Hepatocyte (in vitro differentiated cells): ENCODE measurements around the gene SLC15A3.

Experiments used
- EZH2phosphoT487 ChIP-seq: fragments of 200-600 bp; sonication (generic); IDR thresholded peaks from one replicate; pipeline ENCODE4 v1.6.1; 2018; ENCODE audit warnings: antibody characterized with exemption, mild to moderate bottlenecking, low read depth, moderate library complexity; ENCODE audit not compliant: unreplicated experiment, severe bottlenecking
- TF ChIP-seq, protein P1 (sequence below): fragments of 200-600 bp; sonication (generic); IDR thresholded peaks from 2 replicates; pipeline ENCODE4 v1.5.1; 2016; ENCODE audit warnings: antibody characterized with exemption, mild to moderate bottlenecking; ENCODE audit not compliant: poor library complexity

DNA sequence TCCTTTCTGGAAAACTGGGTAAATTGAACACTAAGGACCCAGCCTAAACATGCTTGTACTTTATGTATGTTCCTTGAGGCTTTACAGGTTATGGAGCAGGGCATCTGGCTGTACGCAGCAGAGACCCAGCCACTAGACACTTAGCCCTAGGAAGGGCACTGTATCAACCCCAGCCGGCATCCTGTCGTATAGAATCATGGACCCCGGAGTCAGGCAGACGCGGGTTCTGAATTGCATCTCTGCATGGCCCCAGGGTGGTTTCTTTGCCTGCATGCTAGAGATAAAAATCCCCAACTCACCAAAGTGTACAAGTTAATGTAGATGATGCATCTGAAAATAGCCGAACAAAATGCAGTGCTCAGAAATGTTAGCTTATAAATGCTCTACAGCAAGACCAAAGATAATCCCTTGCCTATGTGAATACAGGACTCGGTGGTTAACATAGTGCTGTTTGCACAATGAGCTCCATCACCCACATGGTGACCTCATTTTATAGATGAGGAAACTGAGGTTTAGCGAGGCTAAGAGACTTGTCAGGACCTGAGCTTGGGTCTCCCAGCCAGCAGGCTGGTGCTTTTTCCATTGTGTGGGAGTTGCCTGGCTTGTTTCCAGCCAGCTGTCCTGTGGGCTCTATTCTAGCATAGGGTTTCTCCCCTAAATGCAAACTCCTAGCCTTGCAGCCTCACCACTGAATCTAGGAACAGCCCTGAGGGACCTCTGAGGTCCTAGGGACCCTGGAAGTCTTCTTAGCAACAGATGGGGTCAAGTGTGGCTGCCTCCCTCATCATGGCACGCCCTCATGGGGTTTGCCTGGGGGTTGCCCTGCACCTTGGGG lies 26.8 kb upstream of the SLC15A3 start:
- TF ChIP-seq, protein P1, sequence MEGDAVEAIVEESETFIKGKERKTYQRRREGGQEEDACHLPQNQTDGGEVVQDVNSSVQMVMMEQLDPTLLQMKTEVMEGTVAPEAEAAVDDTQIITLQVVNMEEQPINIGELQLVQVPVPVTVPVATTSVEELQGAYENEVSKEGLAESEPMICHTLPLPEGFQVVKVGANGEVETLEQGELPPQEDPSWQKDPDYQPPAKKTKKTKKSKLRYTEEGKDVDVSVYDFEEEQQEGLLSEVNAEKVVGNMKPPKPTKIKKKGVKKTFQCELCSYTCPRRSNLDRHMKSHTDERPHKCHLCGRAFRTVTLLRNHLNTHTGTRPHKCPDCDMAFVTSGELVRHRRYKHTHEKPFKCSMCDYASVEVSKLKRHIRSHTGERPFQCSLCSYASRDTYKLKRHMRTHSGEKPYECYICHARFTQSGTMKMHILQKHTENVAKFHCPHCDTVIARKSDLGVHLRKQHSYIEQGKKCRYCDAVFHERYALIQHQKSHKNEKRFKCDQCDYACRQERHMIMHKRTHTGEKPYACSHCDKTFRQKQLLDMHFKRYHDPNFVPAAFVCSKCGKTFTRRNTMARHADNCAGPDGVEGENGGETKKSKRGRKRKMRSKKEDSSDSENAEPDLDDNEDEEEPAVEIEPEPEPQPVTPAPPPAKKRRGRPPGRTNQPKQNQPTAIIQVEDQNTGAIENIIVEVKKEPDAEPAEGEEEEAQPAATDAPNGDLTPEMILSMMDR: no peak
- TF ChIP-seq EZH2phosphoT487: no peak
